Gastrocnemius medialis (tissue), 4 donors: Measurements from ENCODE around the gene MT1B.

Source experiments
- POLR2A ChIP-seq, 2 donors: fragments of 450-650 bp; IDR thresholded peaks; one replicate each; pipeline ENCODE4 v1.6.1; 2017; ENCODE audit warnings: antibody characterized with exemption in 2 of 2, mild to moderate bottlenecking in 2 of 2, moderate library complexity in 2 of 2
- TF ChIP-seq, protein P1 (sequence below), 5 experiments: fragments of 450-650 bp in 3 of 5; fragments of 200-600 bp in 2 of 5; sonication (generic) in 2 of 5; IDR thresholded peaks in 4 of 5; conservative IDR thresholded peaks in 1 of 5; 1 replicate in 4 of 5; 2 replicates in 1 of 5; pipeline ENCODE4 v1.5.1; 2016 to 2019; ENCODE audit warnings: antibody characterized with exemption in 5 of 5, mild to moderate bottlenecking in 3 of 5, moderate library complexity in 3 of 5

DNA sequence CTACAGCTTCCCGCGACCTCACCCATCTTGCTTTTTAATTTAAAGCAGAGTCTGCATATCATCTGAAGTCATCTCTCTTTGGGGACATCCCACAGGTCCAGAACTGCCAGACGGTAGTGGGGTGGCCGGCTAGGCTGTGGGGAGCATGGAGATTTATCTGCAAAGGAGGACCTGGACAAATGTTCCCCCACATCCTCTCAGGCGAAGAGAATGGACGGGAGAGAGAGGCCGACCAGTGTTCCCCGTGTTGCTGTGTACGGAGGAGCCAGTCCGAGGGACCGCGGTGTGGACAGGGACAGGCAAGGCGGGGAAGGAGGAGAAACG, 19.9 kb upstream of the MT1B start:
- TF ChIP-seq, protein P1, sequence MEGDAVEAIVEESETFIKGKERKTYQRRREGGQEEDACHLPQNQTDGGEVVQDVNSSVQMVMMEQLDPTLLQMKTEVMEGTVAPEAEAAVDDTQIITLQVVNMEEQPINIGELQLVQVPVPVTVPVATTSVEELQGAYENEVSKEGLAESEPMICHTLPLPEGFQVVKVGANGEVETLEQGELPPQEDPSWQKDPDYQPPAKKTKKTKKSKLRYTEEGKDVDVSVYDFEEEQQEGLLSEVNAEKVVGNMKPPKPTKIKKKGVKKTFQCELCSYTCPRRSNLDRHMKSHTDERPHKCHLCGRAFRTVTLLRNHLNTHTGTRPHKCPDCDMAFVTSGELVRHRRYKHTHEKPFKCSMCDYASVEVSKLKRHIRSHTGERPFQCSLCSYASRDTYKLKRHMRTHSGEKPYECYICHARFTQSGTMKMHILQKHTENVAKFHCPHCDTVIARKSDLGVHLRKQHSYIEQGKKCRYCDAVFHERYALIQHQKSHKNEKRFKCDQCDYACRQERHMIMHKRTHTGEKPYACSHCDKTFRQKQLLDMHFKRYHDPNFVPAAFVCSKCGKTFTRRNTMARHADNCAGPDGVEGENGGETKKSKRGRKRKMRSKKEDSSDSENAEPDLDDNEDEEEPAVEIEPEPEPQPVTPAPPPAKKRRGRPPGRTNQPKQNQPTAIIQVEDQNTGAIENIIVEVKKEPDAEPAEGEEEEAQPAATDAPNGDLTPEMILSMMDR (IDR thresholded peaks at IDR 0.05 in 4 of 5, conservative IDR thresholded peaks at IDR 0.05 in 1 of 5), result no peak
- TF ChIP-seq POLR2A (IDR thresholded peaks at IDR 0.05), result no peak
